NK-92 treated with Interleukin-12 subunit alpha and Interleukin-12 subunit beta, amount 100 ng/mL, for 24 hours (cell line): ENCODE measurements around the gene REXO1.
A peak's percentile ranks its signal among the peaks of the same experiment; 100 is the strongest.
"Not testable (repeated sequence)": the region's sequence is repeated elsewhere in the genome, so short reads cannot be mapped to it uniquely, and the experiment has no call there.

ENCODE experiments used
- DNase-seq: peaks from one replicate; lab custom pipeline; 2025; lab: John Stamatoyannopoulos, UW

The REXO1 gene, protein sequence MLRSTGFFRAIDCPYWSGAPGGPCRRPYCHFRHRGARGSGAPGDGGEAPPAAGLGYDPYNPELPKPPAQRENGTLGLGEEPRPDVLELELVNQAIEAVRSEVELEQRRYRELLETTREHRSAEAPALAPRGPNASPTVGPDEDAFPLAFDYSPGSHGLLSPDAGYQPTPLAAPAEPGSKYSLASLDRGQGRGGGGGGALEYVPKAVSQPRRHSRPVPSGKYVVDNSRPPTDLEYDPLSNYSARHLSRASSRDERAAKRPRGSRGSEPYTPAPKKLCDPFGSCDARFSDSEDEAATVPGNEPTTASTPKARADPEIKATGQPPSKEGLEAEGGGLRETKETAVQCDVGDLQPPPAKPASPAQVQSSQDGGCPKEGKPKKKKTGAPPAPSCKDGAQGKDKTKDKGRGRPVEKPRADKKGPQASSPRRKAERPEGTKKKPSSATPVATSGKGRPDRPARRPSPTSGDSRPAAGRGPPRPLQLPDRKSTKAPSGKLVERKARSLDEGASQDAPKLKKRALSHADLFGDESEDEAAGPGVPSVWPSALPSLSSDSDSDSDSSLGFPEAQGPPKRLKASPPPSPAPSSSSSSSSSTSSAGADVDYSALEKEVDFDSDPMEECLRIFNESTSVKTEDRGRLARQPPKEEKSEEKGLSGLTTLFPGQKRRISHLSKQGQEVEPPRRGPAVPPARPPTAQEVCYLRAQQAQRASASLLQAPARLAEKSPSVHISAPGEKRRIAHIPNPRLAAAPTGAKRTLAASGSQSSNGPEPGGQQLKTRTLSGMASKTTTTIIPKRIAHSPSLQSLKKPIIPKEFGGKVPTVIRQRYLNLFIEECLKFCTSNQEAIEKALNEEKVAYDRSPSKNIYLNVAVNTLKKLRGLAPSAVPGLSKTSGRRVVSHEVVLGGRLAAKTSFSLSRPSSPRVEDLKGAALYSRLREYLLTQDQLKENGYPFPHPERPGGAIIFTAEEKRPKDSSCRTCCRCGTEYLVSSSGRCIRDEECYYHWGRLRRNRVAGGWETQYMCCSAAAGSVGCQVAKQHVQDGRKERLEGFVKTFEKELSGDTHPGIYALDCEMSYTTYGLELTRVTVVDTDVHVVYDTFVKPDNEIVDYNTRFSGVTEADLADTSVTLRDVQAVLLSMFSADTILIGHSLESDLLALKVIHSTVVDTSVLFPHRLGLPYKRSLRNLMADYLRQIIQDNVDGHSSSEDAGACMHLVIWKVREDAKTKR

DNA sequence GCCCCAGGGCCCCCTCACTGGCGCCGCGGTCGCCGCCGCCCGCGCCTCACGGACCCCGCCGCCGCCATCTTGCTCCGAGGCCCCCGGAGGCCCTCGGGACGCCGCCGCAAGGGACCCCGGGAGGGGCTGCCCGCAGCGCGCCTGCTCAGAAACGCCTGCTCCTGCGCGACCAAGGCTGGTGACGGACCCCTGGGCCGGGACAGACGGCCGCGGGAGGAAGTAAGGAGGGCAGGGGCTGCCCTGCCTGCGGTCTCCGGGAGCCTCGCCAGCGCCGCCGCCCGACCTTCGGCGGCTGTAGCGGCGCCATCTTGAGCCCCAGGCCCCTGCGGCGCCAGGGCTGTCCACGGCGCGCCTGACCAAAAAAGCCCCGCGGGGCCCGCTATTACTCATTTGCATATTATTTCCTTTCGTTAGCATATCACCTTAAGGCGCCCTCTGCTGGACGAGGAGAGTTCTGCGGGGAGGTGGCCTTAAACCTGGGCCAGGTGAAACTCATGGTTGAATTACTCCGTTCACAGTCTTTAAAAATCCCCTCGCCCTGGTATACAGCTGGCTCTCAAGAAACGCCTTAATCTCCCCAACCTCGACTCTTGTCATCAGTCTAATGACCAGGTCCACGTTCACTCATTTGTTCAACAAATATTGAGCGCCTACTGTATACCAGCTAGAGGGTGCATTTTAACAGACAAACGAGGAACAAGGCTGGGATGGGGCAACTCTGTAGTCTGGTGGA, at the start of gene REXO1:
TSS of gene REXO1 (minus strand) at position 85 of the 733 bp plus-strand sequence. CDS start 125 bp downstream, outside the sequence.
- peak; percentile 91 for DNase-seq

DNA sequence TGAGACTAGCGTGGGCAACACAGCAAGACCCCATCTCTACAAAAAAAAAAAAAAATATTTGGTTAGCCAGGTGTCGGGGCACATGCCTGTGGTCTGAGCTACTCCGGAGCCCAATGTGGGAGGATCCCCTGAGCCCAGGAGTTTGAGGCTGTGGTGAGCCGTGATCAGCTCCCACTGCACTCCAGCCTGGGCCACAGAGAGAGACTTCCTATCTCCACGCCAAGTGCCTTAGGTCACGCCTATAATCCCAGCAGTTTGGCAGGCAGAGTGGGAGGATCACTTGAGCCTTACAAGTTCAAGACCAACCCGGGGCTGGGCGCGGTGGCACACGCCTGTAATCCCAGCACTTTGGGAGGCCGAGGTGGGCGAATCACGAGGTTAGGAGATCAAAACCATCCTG, 48.2 kb upstream of the REXO1 start:
- DNase-seq, result no peak

DNA sequence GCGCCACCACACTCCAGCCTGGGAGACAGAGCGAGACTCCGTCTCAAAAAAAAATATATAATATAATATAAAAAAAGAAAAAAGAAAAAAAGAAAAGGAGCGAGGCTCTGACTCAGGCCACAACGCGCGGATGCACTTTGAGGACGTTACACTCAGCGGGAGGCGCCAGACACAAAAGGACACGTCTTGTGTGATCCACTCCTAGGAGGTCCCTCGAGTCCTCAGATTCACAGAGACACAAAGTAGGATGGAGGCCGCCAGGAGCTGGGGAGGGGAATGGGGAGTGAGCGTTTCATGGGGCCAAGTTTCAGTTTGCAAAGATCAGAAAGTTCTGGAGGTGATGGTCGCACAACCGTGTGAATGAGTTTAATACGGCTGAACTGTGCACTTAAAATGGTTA, 45.5 kb upstream of the REXO1 start:
- DNase-seq, result no peak

DNA sequence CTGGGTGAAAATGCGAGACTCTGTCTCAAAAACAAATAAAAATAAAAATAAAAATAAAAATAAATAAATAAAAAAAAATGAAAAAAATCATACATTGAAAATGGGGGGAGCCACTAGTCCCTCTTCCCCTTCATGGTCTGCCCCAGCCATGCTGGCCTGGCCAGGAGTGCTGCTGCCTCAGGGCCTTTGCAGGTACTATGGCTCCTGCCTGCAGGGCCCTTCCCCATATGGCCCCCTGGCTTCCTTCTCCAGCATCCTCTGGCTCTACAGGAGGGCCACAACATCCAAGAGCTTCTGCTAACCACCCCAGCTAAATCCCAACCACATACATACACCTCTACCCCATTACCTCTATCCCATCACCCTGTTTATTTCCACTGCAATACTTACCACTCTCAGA, 41.6 kb upstream of the REXO1 start:
- no peak for DNase-seq

DNA sequence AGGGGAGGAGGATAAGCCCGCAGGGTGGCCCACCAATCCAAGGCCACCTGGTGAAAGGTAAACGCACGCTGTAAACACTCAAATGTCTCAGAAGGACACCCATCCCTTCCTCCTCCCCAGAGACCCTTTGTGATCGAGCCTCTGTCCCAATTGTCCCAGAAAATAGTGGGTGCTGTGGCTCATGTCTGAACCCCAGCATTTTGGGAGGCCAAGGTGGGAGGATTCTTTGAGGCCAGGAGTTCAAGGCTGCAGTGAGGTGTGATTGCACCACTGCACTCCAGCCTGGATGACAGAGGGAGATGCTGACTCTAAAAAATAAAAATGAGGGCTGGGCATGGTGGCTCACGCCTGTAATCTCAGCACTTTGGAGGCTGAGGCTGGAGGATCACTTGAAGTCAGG, 40.1 kb upstream of the REXO1 start:
- DNase-seq, result no peak

DNA sequence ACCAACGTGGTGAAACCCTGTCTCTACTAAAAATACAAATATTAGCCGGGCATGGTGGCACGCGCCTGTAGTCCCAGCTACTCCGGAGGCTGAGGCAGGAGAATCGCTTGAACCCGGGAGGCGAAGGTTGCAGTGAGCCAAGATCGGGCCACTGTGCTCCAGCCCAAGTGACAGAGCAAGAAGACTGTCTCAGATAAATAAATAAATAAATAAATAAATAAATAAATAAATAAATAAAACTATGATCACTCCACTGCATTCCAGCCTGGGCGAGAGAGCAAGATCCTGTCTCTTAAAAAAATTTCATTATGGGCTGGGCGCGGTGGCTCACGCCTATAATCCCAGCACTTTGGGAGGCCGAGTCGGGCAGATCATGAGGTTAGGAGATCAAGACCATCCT, 38.1 kb upstream of the REXO1 start:
- not testable (repeated sequence) for DNase-seq

DNA sequence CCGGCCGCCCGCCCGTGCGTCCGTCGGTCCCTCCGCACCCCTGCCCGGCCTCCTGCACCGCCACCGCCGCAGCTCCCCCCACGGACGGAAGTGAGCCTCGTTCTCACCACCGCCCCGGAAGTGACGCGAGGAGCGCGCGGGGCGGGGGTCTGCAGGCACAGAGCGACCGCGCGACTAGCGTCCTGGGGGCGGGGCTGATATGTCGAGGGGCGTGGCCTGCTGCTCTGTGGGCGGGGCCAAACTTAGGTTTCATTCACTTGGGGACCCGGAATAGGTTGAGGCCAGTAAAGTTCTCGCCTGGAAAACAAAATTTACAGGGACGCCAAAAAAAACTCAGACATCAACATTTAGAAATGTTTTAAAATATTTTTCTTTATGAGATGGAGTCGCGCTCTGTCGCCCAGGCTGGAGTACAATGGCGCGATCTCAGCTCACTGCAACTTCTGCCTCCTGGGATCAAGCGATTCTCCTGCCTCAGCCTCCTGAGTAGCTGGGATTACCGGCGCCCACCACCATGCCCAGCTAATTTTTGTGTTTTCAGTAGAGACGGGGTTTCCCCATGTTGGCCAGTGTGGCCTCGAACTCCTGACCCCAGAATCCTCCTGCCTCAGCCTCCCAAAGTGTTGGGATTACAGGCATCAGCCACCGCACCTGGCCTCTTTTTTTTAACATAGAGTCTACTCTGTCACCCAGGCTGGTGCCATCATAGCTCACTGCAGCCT, 37.3 kb upstream of the REXO1 start, which contains the start of gene ABHD17A:
TSS of gene ABHD17A (minus strand) at position 99 of the 722 bp plus-strand sequence. CDS start 3,930 bp downstream, outside the sequence.
- DNase-seq, result peak; percentile 90

DNA sequence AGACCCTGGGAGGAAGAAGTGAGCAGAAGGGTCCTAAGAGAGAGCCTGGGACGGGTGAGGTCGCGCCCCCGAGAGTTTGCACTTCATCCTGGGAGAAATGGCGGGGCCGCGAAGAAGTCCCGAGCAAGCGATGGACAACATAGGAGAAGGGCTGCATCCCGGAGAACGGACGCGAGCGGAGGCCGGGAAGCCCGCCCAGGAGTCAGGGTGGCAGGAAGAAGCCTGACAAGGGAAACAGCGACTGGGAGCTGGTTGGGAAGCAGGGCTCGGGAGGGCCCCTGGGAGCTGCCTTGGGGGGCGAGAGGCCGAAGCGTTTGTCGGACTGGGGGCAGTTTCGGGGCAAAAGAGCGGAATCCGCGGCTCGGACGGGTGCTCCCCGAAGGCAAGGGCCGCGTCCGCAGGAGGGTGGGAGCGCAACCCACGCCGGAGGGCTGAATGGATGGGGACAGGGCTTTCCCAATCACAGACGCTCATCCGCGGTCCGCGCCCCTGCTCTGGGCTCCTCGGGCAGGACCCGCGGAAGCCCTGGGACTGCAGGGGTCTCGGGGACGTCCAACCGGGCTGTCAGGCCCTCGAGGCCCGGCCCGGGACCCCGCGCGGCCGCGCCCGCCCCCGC, 36.5 kb upstream of the REXO1 start:
- no peak for DNase-seq

DNA sequence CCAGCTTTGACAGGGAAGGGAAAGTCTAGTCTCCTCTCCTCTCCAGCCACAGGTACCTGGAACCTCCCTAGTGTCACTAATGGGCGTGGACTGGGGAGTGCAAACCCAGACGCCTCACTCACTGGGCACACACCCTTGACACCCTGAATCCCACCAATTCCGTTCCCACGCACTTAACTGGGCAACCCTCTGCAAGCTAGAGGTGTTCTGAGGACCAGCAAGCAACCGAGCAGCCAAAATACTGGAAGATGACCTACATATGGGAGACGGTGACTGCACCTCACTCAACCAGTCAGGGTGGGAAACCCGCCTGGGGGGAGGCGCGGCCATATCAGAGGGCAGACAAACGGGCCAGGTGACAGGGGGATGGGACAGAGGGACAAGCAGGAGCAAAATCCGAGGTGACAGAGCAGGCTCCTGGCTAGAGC, 36.0 kb upstream of the REXO1 start:
- no peak for DNase-seq

DNA sequence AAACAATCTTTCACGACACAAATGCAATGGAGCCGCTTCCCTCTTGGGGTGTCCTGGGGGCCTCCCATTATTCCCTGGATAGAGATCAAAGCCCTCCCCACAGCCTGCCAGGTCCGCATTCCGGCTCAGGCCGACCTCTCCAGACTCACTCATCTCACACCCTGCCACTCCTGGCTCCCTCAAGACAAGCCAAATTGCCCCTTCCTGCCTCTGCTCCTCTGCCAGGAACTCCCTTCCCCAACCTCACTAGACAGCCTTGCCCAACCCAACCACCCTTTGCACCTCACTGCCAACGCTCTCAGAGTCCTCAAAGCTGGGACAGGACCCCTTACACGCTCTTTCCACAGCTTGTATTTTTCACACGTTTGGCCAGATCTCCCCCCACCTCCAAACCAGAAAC, 35.5 kb upstream of the REXO1 start:
- no peak for DNase-seq

DNA sequence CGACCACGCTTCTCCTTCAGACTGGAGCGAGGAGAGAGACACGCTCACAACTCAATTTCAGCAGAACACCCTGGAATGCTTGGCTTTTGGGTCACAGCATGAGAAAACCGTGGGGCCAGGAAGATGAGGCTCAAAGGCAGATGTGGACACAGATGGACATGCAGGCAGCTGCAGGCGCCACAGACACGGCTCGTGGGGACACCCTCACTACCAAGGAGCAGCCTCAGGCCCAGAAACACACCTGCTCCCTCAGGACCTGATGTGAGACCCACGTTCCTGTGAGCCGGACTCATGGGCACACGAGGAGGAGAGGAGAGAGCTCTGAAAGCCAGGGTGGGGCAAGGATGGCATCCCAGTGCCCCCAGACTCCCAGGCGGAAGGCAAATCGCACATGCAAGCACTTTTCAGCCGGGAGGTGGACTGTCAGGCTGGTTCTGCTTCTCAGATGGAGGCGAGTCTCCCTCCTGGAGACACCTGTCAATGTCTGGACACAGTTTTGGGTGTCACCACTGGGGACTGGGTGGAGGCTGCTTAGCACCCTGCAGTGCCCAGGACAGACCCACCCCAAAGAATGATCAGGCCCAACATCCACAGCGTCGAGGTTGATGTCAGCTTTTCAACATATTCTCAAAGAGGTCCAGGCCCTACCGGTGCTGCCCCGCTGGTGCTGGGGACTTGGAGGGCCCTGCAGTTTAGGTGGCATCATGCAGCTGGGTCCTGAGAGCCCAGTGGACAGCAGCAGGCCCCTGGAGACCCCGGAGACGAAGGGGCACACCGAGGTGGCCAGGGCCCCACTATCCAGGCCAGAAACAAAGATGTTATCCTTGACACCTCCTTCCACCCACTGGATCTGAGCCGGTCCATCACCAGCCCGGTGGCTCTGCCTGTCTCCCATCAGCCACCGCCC, 34.8 kb upstream of the REXO1 start:
- DNase-seq, result no peak

DNA sequence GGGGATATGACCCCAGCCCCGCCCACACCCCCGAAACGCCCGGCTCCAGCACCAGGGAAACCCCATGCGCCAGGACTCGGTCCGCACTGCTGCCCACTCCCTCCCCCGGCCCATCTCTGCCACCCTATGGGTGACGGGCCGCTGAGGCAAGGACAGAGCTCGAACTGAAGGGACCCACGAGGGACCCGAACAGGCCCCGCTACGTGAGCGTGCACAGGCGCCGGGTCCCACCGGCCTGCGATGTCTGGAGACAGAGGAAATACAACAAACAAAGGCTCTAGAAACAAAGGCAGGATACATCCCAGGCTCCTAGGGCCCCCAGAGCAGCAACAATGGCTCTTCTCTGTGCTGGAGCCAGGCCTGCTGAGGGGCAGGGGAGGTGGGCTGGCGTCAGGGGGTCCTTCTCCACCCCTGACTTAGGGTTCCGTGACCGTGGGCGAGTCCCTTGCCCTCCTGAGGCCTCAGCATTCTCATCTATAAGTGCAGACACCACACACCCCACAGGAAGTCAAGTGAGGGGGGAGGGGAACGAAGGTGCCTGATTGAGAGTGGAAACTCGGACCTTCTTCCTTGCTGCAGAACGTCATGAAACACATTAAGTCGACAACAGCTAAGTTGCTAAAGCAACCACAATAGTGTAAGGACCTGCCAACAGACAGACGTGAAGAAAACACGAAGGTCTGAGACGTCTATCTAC, 34.0 kb upstream of the REXO1 start:
- peak; percentile 58 for DNase-seq

DNA sequence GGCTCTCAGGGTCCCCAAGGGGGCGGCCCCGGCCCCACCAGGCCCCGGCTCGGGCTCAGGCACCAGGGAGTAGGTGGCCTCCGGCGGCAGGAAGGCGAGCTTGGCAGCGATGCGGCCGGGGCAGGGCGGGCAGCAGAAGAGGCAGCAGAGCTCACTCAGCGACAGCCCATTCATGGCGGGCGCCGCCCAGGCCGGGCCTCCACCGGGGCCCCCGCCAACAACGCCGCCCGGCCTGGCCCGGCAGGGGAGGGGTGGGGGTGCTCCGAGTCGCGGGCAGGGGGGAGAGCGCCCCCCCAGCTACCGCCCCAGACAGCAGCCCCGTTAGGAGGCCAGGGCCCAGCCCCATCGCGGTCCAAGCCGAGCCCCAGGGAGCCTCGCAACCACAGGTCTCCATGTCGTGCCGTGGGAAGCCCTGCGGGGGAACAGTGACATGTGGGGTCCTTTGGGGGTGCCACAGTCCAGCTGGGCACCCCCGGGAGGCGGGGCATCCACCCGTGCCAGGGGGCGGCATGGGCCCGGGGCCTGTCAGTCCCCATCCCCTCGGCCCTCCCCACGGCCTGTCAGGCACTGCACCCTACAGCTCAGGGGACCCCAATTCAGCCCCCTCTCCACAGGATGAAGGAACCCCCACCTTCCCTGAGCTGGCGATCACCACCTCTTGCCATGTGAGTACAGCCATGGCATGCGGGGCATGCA, 33.3 kb upstream of the REXO1 start:
- DNase-seq, result not testable (repeated sequence)

DNA sequence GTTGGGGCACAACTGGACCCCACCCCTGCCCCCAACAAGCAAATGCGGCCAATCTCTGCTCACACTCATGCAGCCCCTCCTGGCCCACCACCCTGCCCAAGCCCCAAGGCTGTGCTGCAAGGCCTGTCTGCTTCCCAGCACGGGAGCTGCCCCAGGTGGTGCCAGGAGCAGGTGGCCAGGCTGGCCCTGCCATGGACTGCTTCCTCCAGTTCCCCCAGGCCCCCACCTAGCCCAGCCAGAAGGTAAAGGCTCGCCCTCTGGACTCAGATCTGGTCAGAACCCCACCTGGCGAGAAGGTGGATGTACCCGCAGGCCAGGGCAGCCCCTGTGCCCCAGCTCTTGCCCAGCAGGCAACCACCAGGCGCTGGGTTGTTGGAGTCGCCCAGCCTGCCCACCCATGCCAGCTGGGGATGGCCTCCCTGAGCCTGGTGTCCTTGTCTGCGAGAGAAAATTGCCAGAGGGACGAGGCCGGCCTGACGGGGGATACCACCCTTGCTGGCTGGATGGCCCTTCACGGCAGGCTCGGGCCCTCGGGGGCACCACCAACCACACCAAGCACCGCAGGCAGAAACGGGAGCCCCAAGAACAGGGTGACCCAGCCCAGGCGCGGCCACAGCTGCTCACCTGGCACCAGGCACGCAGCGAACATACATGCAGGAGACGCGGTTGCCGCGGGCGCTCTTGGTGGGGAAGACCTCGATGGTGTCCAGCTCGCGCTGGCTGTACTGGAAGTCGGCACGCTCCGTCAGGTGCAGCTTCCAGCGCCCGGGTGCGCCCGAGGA, 32.5 kb upstream of the REXO1 start:
- DNase-seq, result no peak

DNA sequence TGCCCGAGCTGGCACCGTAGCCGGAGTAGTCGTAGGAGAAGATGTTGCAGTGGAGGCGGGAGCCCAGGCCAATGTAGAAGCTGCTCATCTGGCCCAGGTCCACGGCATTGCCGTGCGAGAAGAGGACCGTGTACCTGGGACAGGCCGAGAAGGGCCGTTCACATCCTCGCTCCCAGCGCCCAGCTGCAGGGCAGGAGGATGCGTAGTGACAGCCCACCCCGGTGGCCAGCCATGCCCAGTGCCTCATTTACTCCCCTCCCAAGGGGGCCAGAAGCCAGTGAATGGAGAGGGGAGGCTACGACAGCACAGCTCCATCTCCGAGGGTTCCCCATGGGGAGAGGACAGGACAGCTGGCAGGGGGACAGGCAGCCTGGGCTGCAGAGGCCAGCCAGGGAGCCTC, 31.7 kb upstream of the REXO1 start:
- DNase-seq, result not testable (repeated sequence)

DNA sequence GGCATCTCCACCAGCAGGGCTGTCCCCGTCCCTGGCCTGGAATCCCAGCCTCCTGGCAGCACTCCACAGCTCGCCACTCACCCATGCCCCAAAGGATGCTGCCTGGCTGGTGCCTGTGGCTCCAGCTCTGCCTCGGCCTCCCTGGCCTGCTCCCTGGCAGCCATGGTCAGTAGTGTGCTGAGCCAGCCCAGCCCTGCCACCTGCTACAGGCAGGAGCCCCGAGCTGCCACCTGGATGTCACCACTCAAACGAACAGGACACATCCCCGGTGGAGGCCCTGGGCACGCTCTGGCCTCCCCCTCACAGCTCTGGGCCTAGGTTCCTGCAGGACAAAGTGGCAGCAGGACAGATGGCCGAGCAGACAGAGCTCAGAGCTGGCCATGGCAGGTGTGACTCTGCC, 30.3 kb upstream of the REXO1 start:
- DNase-seq, result not testable (repeated sequence)

DNA sequence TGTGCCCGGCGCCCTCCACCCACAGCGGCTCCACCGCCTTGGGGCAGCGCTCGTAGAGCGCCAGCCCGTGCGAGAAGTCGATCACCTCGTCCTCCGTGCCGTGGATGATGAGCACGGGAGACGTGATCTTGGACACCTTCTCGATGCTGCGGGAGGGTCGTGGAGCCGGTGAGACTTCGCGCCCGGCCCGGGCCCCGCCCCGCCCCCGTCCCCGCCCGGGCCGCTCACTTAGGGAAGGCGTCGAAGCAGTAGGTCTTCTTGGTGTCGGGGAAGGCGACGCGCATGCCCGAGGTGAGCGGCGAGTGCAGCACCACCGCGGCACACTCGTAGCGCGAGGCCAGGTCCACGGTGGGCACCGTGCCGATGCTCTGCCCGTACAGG, 29.0 kb upstream of the REXO1 start:
- DNase-seq, result not testable (repeated sequence)
